GM08714 (cell line): ENCODE measurements around the gene ZMYM2.

ENCODE experiments used
- H3K4me3 ChIP-seq: fragments of 200-500 bp; sonication (Bioruptor generic); 2 replicates; pipeline ENCODE4 v1.5.1; 2014; ENCODE audit warnings: mild to moderate bottlenecking, low read length, inconsistent platforms
- ZNF274 ChIP-seq: IDR thresholded peaks from 2 replicates; pipeline ENCODE4 v1.6.1; 2012; ENCODE audit warnings: mild to moderate bottlenecking, low read depth, low read length

Gene ZMYM2

DNA sequence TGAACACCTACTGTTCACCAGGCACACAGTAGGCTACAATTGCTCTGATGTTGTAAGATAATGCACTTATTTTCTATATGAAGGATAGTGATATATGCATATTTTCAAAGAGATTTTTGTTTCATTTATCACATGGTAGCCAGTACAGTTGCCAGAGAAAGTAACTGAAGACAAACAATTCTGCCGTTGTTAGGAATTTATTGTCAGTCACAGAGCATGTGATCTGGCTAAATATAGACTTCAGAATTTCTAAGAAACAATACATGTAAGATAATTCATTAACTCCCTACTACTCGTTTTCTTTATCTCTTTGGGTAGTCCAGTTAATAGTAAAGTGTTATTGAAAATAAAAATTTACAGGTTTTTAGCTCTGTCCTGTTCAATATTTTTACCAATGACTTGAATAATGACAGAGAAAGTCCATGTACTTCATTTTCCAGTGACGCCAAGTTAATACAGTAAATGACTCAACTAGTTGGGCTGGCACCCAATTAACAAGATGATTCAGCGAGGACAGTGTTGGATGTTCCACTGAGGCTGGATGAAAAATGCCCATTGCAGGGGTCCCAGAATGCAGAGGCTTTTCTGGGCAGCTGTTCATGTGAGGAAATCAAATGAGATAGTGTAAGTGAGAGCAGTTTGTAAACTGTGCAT lies 166.7 kb downstream of the ZMYM2 start:
- TF ChIP-seq ZNF274, result no peak
- no peak overlapping the region for H3K4me3 ChIP-seq

DNA sequence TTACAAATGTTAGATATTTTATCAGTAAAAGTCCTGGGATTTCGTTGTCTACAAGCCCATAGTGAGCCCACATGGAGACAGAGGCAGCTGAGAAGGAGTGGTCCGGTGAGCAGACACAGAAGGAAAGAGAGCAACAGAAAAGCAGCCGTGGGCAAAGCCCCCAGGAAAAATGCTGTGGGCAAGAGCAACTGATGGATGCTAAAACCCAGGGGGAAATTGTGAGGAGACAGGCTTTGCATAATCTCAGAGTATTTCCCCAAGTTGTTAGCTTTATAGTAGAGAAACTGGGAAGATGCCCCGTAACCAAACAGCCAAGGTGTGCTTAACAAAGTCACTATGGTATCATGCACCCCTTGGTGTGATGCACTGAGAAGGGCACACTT lies 167.2 kb downstream of the ZMYM2 start:
- H3K4me3 ChIP-seq, result no peak overlapping the region
- no peak for TF ChIP-seq ZNF274

DNA sequence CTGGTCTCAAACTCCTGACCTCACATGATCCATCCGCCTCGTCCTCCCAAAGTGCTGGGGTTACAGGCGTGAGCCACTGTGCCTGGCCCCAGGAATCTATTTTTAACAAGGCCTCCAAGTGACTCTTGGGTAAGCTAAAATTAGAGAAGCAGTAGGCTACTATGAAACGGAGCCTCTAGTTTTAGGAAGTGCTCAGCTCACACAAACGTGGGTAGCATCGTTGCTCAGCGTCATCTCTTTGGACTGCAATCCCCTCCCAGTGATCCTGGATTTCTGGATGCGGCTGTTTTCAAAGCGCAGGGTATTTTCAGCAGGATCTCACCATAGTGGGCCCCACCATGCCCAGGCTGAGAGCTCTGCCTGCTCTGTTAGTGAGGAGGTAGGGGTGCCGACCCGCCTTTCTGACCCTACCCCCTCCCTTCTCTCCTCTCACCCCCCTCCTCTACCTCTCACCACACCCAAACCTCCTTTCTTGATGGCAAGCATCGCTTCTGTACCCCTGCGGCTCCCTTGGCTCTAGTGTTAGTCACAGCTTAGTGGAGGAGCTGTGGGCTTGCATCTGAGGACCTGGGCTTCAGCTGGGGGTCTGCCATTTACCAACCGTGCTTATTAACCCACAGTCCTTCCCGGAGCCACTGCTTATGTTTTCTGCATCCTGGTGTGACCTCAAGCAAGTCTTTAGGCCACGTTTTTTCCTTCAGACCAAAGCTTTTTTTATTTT lies 168.2 kb downstream of the ZMYM2 start:
- no peak for TF ChIP-seq ZNF274
- H3K4me3 ChIP-seq, result no peak overlapping the region

- TF ChIP-seq ZNF274, result no peak
- H3K4me3 ChIP-seq, result peak overlapping the region; percentile 42; the same call in 1 of the 2 replicates
Measured at GRCh38 chr13:20127262-20127561, 168.7 kb downstream of the ZMYM2 start.

GRCh38 chr13:20127562-20128458 lies 169.3 kb downstream of the ZMYM2 start:
- peak overlapping the region; percentile 42; the same call in 1 of the 2 replicates for H3K4me3 ChIP-seq
- TF ChIP-seq ZNF274, result no peak

DNA sequence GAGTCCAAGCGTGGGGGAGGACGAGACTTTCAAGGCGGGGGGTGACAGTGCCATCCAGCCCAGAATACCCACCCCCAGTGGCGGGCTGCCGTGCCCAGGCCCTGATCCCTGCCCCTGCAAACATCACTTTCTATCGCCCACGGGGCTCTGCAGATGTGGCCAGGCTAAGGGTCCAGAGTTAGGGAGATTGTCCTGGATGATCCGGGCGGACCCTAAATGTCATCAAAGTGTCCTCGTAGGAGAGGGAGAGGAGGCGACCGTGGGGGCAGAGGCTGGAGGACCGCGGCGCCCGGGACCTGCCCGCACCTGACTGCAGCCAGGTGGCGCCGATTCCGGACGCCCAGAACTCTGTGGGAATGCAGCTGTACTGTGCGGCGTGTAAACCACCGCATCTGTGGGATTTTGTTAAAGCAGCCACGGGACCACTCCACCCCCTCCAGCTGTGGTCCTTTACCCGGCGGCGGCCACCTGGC lies 170.0 kb downstream of the ZMYM2 start:
- no peak for TF ChIP-seq ZNF274
- H3K4me3 ChIP-seq, result peak overlapping the region; percentile 42; the same call in 1 of the 2 replicates

DNA sequence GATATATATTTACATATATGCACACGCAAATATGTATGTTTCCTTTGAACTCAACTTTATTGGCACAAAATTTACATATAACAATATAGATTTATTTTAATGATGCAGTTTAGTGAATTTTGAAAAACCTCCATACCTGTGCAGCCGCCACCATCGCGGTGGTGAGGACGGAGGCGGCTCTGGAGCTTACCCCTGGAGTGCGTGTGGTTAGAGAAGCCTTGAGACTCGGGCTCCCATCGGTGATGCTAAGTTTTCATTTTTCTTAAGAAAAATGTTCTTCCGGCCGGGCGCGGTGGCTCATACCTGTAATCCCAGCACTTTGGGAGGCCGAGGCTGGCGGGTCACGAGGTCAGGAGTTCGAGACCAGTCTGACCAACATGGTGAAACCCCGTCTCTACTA lies 170.5 kb downstream of the ZMYM2 start:
- no peak for TF ChIP-seq ZNF274
- no peak overlapping the region for H3K4me3 ChIP-seq

- H3K4me3 ChIP-seq, result no peak overlapping the region
- TF ChIP-seq ZNF274, result no peak
Measured at GRCh38 chr13:20130012-20130411, 171.5 kb downstream of the ZMYM2 start.

- TF ChIP-seq ZNF274, result no peak
- no peak overlapping the region for H3K4me3 ChIP-seq
Measured at GRCh38 chr13:20130652-20131051, 172.1 kb downstream of the ZMYM2 start.

DNA sequence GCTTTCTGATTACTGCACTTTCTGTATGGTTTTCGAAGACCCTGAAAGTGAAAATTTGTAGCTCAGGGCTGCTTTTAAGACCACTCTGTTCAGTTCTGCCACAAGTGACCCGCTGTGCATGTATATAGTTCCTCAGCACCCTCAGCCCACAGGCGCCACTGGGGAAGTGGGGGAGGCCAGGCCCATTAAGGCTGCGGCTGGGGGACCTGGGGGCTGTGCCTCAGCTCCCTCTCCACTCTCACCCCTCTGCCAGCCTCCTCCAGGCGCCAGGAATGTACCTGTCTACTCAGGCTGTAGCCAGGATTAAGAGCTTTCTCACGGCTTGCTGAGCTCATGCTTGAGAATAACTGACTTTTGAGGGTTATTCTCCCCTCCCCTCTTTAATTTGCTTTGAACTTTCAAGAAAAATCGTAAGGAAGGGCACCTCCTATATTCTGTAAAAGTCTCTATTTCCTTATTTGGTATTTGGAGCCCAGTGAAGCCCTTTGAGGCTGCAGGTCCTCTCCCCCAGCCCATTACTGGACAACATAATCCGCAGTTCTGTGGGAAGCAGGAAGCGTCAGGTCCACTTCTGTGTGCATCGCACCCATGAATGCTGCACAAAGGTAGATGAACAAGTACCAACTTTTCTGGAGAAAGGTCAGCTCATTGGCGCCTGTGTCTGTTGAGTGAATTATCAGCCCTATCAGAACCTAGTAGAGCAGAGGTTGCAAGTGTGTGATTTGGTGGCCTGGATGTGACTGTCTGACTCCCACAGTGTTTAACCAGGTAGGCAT lies 172.7 kb downstream of the ZMYM2 start:
- no peak overlapping the region for H3K4me3 ChIP-seq
- no peak for TF ChIP-seq ZNF274

- TF ChIP-seq ZNF274, result no peak
- no peak overlapping the region for H3K4me3 ChIP-seq
Measured at GRCh38 chr13:20132052-20132634, 173.6 kb downstream of the ZMYM2 start.

- TF ChIP-seq ZNF274, result no peak
- no peak overlapping the region for H3K4me3 ChIP-seq
Measured at GRCh38 chr13:20134732-20135131, 176.2 kb downstream of the ZMYM2 start.
